Measurements from ENCODE around the gene SERPINB7. TPM values are rescaled to one million over a fixed set of nuclear protein-coding genes. Genes with fewer than 3 reads are reported as not detected.

Gene SERPINB7
- total RNA-seq, 1 experiment from 2014 or later, result 4.2 TPM

- no peaks in the 10 kb centered on the region for H3K9me2 ChIP-seq (ENCODE audit: insufficient read depth)
- no TSS peak for BruUV-seq (replicated peaks)
- ChIA-PET POLR2A (ENCODE audit: unreplicated experiment) (no interaction called here), CTCF (no interaction called here)
- H3F3A ChIP-seq (ENCODE audit: insufficient read depth, low read depth), result no peaks in the 10 kb centered on the region
- no peaks in the 10 kb centered on the region for H3K36me3 ChIP-seq (ENCODE audit: low read depth)
- H3K4me1 ChIP-seq (replicated peaks; ENCODE audit: insufficient read depth), result no peaks in the 10 kb centered on the region
- no peaks in the 10 kb centered on the region for H3K79me2 ChIP-seq (ENCODE audit: low read depth)
- no peak overlapping the region for H3K4me3 ChIP-seq
- no peaks in the 10 kb centered on the region for H4K20me1 ChIP-seq (ENCODE audit: insufficient read depth)
- no peak overlapping the region for H2AFZ ChIP-seq
- H3K27me3 ChIP-seq (ENCODE audit: insufficient read depth, low read depth), result no peaks in the 10 kb centered on the region
- intact Hi-C loops (cut with micrococcal nuclease; ENCODE audit: unreplicated experiment), result no loop called here
- H3K27ac ChIP-seq, result no peak overlapping the region
- no peak for DNase-seq
- no peaks in the 10 kb centered on the region for H3K9me3 ChIP-seq (ENCODE audit: insufficient read depth, low read depth)
- H3K4me2 ChIP-seq, result no peak overlapping the region
- no peak for TF ChIP-seq CTCF (conservative IDR thresholded peaks at IDR 0.05)
- TF ChIP-seq EZH2 (IDR thresholded peaks at IDR 0.05; ENCODE audit: low read depth), result no peak
Measured at GRCh38 chr18:63820694-63821093, 45.5 kb downstream of the SERPINB7 start.

- no peak overlapping the region for H3K4me3 ChIP-seq
- ChIA-PET CTCF (no interaction called here), POLR2A (ENCODE audit: unreplicated experiment) (interaction anchor here (0.7 kb wide), 1 partner anchor 347 kb away, joined by 7 read pairs; no protein-coding TSS in a partner anchor)
- no peaks in the 10 kb centered on the region for H3K9me3 ChIP-seq (ENCODE audit: insufficient read depth, low read depth)
- H3K36me3 ChIP-seq (ENCODE audit: low read depth), result no peaks in the 10 kb centered on the region
- no TSS peak for BruUV-seq (replicated peaks)
- no peaks in the 10 kb centered on the region for H3F3A ChIP-seq (ENCODE audit: insufficient read depth, low read depth)
- TF ChIP-seq CTCF (conservative IDR thresholded peaks at IDR 0.05) (0 out of 2 replicates have a peak, but pooled peaks have one; percentile 41), EZH2 (IDR thresholded peaks at IDR 0.05; ENCODE audit: low read depth) (no peak)
- H3K4me2 ChIP-seq, result no peak overlapping the region
- no peaks in the 10 kb centered on the region for H3K27me3 ChIP-seq (ENCODE audit: insufficient read depth, low read depth)
- H3K9me2 ChIP-seq (ENCODE audit: insufficient read depth), result no peaks in the 10 kb centered on the region; the same call in 1 of the 2 replicates
- H3K4me1 ChIP-seq (replicated peaks; ENCODE audit: insufficient read depth), result no peaks in the 10 kb centered on the region
- H3K79me2 ChIP-seq (ENCODE audit: low read depth), result no peaks in the 10 kb centered on the region
- H2AFZ ChIP-seq, result no peak overlapping the region
- DNase-seq, result no peak
- intact Hi-C loops (cut with micrococcal nuclease; ENCODE audit: unreplicated experiment), result no loop called here
- H4K20me1 ChIP-seq (ENCODE audit: insufficient read depth), result no peaks in the 10 kb centered on the region
- H3K27ac ChIP-seq, result no peak overlapping the region
Measured at GRCh38 chr18:63823516-63824219, 48.5 kb downstream of the SERPINB7 start.

GRCh38 chr18:63824220-63824525 lies 49.0 kb downstream of the SERPINB7 start:
- no peak for DNase-seq
- Histone ChIP-seq H3K4me1 (replicated peaks; ENCODE audit: insufficient read depth) (no peaks in the 10 kb centered on the region), H3K27me3 (ENCODE audit: insufficient read depth, low read depth) (no peaks in the 10 kb centered on the region), H3K27ac (no peak overlapping the region), H3K9me3 (ENCODE audit: insufficient read depth, low read depth) (no peaks in the 10 kb centered on the region), H3K79me2 (ENCODE audit: low read depth) (no peaks in the 10 kb centered on the region), H2AFZ (no peak overlapping the region), H3K9me2 (ENCODE audit: insufficient read depth) (no peaks in the 10 kb centered on the region; the same call in 1 of the 2 replicates), H3F3A (ENCODE audit: insufficient read depth, low read depth) (no peaks in the 10 kb centered on the region), H3K4me3 (no peak overlapping the region), H3K36me3 (ENCODE audit: low read depth) (no peaks in the 10 kb centered on the region), H4K20me1 (ENCODE audit: insufficient read depth) (no peaks in the 10 kb centered on the region), H3K4me2 (no peak overlapping the region)
- ChIA-PET POLR2A (ENCODE audit: unreplicated experiment) (no interaction called here), CTCF (no interaction called here)
- intact Hi-C loops (cut with micrococcal nuclease; ENCODE audit: unreplicated experiment), result no loop called here
- TF ChIP-seq CTCF (conservative IDR thresholded peaks at IDR 0.05) (no peak), EZH2 (IDR thresholded peaks at IDR 0.05; ENCODE audit: low read depth) (no peak)
- no TSS peak for BruUV-seq (replicated peaks)

Data from PC-9 (cell line).